GM23248 (cell line): ENCODE measurements around the gene MACROD2.

ENCODE experiments used
- EZH2 ChIP-seq: fragments of 200-600 bp; sonication (generic); IDR thresholded peaks from 2 replicates; pipeline ENCODE4 v1.6.1; 2018; ENCODE audit warnings: antibody characterized with exemption, mild to moderate bottlenecking; ENCODE audit not compliant: insufficient read depth, poor library complexity, severe bottlenecking
- EZH2phosphoT487 ChIP-seq: fragments of 200-600 bp; sonication (generic); IDR thresholded peaks from 2 replicates; pipeline ENCODE4 v1.6.1; 2018; ENCODE audit warnings: antibody characterized with exemption, moderate library complexity, mild to moderate bottlenecking, low read depth; ENCODE audit not compliant: insufficient read depth

DNA sequence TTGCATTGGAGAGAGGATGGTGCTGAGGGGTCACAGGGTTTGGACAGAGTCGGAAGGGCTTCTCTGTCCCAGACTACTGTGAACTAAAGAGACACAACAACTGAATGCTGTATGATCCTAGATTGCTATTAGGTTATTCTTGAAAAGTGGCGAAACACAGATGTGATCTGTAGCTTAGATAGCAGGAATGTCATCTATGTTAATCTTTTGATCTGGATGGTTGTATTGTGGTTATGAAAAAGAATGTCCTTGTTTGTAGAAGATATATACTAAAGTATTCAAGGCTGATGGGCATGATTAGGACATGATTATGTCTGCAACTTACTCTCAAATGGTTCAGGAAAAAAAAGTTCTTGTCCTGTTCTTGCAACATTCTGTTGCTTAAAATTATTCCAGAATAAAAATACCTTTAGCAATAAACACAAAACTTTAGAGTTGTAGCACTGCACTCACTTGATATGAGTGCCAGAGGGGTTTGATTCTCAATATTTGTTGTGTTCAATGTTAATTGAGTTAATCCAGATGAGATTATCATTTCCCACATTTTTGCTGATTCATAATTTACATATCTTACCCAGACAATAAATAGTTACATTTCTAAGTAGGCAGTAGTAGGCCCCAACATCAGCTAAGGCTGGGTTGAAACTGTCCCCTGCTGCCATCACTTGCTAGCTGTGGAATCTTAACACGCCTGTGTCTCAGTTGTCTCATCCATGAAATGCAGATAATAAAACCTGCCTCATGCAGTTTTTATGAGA is 1932.8 kb downstream of the MACROD2 start:
- TF ChIP-seq EZH2 (no peak), EZH2phosphoT487 (no peak)
